HL-60 (cell line): ENCODE results near the gene NFIX.

Experiments used
- DNase-seq, 2 experiments: peaks; one replicate each; pipeline ENCODE4 v3.0.0-alpha.2; 2010 to 2020; ENCODE audit warnings: low read depth in 1 of 2, low spot score in 1 of 2
- H3K27ac ChIP-seq: fragments of 250-450 bp; sonication (Bioruptor Pico); replicated peaks from 2 replicates; pipeline ENCODE4 v1.5.1; 2020; ENCODE audit warnings: mild to moderate bottlenecking, moderate library complexity
- H3K27me3 ChIP-seq: fragments of 250-450 bp; sonication (Bioruptor Pico); 2 replicates; pipeline ENCODE4 v1.5.1; 2021; ENCODE audit warnings: mild to moderate bottlenecking, moderate library complexity; ENCODE audit not compliant: insufficient read depth, poor library complexity, severe bottlenecking
- H3K4me3 ChIP-seq: replicated peaks from 2 replicates; pipeline ENCODE4 v1.5.1; 2011; ENCODE audit warnings: mild to moderate bottlenecking, control low read depth, low read length; ENCODE audit not compliant: insufficient read depth
- CTCF ChIP-seq: IDR thresholded peaks from one replicate; pipeline ENCODE4 v1.5.1; 2011; ENCODE audit warnings: low read length, control low read depth, inconsistent platforms; ENCODE audit not compliant: insufficient read depth
- GABPA ChIP-seq: IDR thresholded peaks from 2 replicates; pipeline ENCODE4 v1.6.1; 2012; ENCODE audit warnings: low read depth
- POLR2AphosphoS5 ChIP-seq: IDR thresholded peaks from 2 replicates; pipeline ENCODE4 v1.6.1; 2012; ENCODE audit warnings: low read depth
- REST ChIP-seq: IDR thresholded peaks from 2 replicates; pipeline ENCODE4 v1.6.1; 2012; ENCODE audit warnings: low read depth; ENCODE audit not compliant: insufficient replicate concordance
- SPI1 ChIP-seq: IDR thresholded peaks from 2 replicates; pipeline ENCODE4 v1.6.1; 2012; ENCODE audit warnings: low read depth, mild to moderate bottlenecking, borderline replicate concordance

The NFIX gene

GRCh38 chr19:13076787-13077186 lies 81.5 kb downstream of the NFIX start:
- no peak for TF ChIP-seq CTCF
- no peak for TF ChIP-seq SPI1
- no peak for TF ChIP-seq GABPA
- no peak for TF ChIP-seq REST
- no peak for TF ChIP-seq POLR2AphosphoS5
- H3K4me3 ChIP-seq = no peak overlapping the region
- no peak for DNase-seq
- H3K27me3 ChIP-seq = no peaks in the 10 kb centered on the region
- no peak overlapping the region for H3K27ac ChIP-seq

- no peak for TF ChIP-seq GABPA
- no peak for TF ChIP-seq CTCF
- TF ChIP-seq REST = no peak
- no peak for TF ChIP-seq POLR2AphosphoS5
- TF ChIP-seq SPI1 = no peak
- Histone ChIP-seq H3K4me3 (no peak overlapping the region), H3K27ac (no peak overlapping the region), H3K27me3 (no peaks in the 10 kb centered on the region)
- DNase-seq = no peak
Measured at GRCh38 chr19:13077240-13077639, 82.0 kb downstream of the NFIX start.

- DNase-seq = no peak
- no peaks in the 10 kb centered on the region for H3K27me3 ChIP-seq
- peak overlapping the region; percentile 60; the same call in 1 of the 2 replicates for H3K27ac ChIP-seq
- no peak overlapping the region for H3K4me3 ChIP-seq
- TF ChIP-seq SPI1 = no peak
- no peak for TF ChIP-seq POLR2AphosphoS5
- no peak for TF ChIP-seq REST
- TF ChIP-seq CTCF = no peak
- no peak for TF ChIP-seq GABPA
Measured at GRCh38 chr19:13078381-13078780, 83.1 kb downstream of the NFIX start.
